Measurements from ENCODE around the gene AMT.

Gene AMT

DNA sequence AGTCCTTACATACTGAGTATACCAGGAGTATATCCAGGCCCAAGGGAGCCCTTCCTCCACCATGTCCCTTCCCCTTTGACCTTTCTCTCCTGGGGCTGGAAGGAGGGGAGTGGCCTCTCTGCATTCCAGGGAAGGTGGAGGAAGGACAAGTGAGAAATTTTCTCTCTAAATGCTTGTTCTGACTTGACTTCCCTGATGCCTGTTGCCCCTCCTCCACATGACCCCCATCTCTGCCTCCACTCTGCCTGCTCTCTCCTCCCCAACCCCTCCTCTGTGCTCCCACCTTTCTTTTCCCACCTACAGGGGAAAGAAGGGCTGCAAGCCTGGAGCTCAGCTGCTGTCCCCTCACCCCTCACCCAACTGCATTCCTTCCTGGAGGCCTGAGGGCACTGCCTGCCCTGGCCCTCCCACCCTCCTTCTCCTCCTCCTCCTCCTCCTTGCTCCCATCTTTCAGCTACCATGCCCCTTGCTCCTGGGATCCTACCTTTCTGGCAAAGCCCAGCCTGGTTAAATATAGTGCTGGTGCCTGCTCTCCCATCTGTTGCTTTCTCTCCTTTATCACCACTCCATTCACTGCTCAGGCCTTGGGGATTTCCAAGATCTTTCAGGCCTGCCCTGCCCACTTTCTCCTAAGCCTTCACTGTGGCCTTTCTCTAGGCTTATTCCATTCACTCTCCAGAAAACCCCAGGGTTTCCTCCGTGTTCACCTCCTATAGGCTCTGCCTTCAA, 39.3 kb upstream of the AMT start:
- H3K4me3 ChIP-seq (ENCODE audit: low read length in 2 of 2): no peak overlapping the region
- H2BK5ac ChIP-seq (ENCODE audit: low read length): peak overlapping the region; percentile 94
- no peaks in the 10 kb centered on the region for H3K79me1 ChIP-seq (ENCODE audit: low read depth, low read length)
- peak overlapping the region; percentile 22 for H3K4me2 ChIP-seq (ENCODE audit: insufficient read depth, low read length, poor library complexity, severe bottlenecking)
- H3K36me3 ChIP-seq (replicated peaks in 1 of 2; ENCODE audit: control insufficient read depth in 2 of 2, insufficient read depth in 2 of 2, low read length in 2 of 2): no peaks in the 10 kb centered on the region
- H3K27ac ChIP-seq (replicated peaks; ENCODE audit: low read length): peak overlapping the region; percentile 93
- no peak overlapping the region for H3K4ac ChIP-seq (ENCODE audit: low read length)
- H3K14ac ChIP-seq (ENCODE audit: low read length): no peak overlapping the region
- no CpG with 5 or more reads among the region's 1 CpG for WGBS, 2 donors (ENCODE audit: extremely low coverage in 2 of 2, insufficient read length in 2 of 2, insufficient replicate concordance in 1 of 2)
- H2AK5ac ChIP-seq (ENCODE audit: low read depth, low read length): peak overlapping the region; percentile 91
- H2BK12ac ChIP-seq (ENCODE audit: low read length): peak overlapping the region; percentile 97
- no peak overlapping the region for H3K9ac ChIP-seq (ENCODE audit: low read depth, low read length, poor library complexity)
- no peak overlapping the region for H2BK15ac ChIP-seq (ENCODE audit: low read length)
- no peak overlapping the region for H4K91ac ChIP-seq (ENCODE audit: low read depth, low read length, poor library complexity)
- H3K23ac ChIP-seq (ENCODE audit: low read depth, low read length, poor library complexity): no peak overlapping the region
- no peaks in the 10 kb centered on the region for H3K9me3 ChIP-seq (replicated peaks in 1 of 2; ENCODE audit: control insufficient read depth in 2 of 2, insufficient read depth in 1 of 2, low read depth in 1 of 2, low read length in 2 of 2)
- no peak overlapping the region for H4K8ac ChIP-seq (ENCODE audit: low read depth, low read length)
- H3K27me3 ChIP-seq (ENCODE audit: control insufficient read depth in 3 of 3, insufficient read depth in 3 of 3, low read depth in 1 of 3, low read length in 3 of 3): no peaks in the 10 kb centered on the region
- peak overlapping the region; percentile 84 for H2BK120ac ChIP-seq (ENCODE audit: low read depth, low read length)
- DNase-seq (ENCODE audit: low spot score): no peak
- peak overlapping the region; percentile 72 for H2AFZ ChIP-seq (ENCODE audit: low read length)
- H3K18ac ChIP-seq (ENCODE audit: low read length): peak overlapping the region; percentile 97
- peaks cover 37 to 39% of the 10 kb centered on the region in 2 donors for H3K4me1 ChIP-seq (ENCODE audit: control insufficient read depth in 2 of 2, insufficient read depth in 1 of 2, low read depth in 1 of 2, low read length in 2 of 2)

DNA sequence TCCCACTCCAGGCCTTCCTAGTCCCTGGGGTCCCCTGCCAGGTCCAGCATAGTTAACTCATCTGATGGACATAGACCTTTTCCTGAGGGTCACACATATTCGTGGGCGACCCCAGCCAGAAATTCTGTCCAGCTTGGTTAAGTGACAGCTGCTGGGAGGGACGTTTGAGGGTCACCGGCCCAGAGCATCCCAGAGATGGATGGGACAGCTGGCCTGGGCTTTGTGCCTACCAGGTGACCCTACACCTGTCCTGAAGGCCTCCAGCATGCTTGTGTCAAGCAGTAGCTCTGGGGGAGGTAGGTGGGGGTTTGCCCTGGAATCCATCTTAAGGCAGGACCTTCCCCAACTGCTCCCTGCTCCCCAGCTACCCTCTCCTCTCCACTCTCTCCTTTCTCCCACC, 38.7 kb upstream of the AMT start:
- Histone ChIP-seq H2BK12ac (ENCODE audit: low read length) (peak overlapping the region; percentile 97), H3K79me1 (ENCODE audit: low read depth, low read length) (no peaks in the 10 kb centered on the region), H3K4me3 (ENCODE audit: low read length in 2 of 2) (no peak overlapping the region), H3K36me3 (replicated peaks in 1 of 2; ENCODE audit: control insufficient read depth in 2 of 2, insufficient read depth in 2 of 2, low read length in 2 of 2) (no peaks in the 10 kb centered on the region), H3K14ac (ENCODE audit: low read length) (peak overlapping the region; percentile 42), H3K9me3 (replicated peaks in 1 of 2; ENCODE audit: control insufficient read depth in 2 of 2, insufficient read depth in 1 of 2, low read depth in 1 of 2, low read length in 2 of 2) (no peaks in the 10 kb centered on the region), H2AK5ac (ENCODE audit: low read depth, low read length) (peak overlapping the region; percentile 91), H2BK15ac (ENCODE audit: low read length) (peak overlapping the region; percentile 68), H3K23ac (ENCODE audit: low read depth, low read length, poor library complexity) (peak overlapping the region; percentile 12), H4K91ac (ENCODE audit: low read depth, low read length, poor library complexity) (peak overlapping the region; percentile 79), H3K27ac (replicated peaks; ENCODE audit: low read length) (peak overlapping the region; percentile 93), H3K18ac (ENCODE audit: low read length) (peak overlapping the region; percentile 97), H2BK5ac (ENCODE audit: low read length) (peak overlapping the region; percentile 94), H3K4me1 (ENCODE audit: control insufficient read depth in 2 of 2, insufficient read depth in 1 of 2, low read depth in 1 of 2, low read length in 2 of 2) (peaks cover 35 to 39% of the 10 kb centered on the region in 2 donors), H3K4me2 (ENCODE audit: insufficient read depth, low read length, poor library complexity, severe bottlenecking) (no peak overlapping the region), H3K27me3 (ENCODE audit: control insufficient read depth in 3 of 3, insufficient read depth in 3 of 3, low read depth in 1 of 3, low read length in 3 of 3) (no peaks in the 10 kb centered on the region), H4K8ac (ENCODE audit: low read depth, low read length) (peak overlapping the region; percentile 7), H2AFZ (ENCODE audit: low read length) (peak overlapping the region; percentile 72), H3K4ac (ENCODE audit: low read length) (peak overlapping the region; percentile 57), H2BK120ac (ENCODE audit: low read depth, low read length) (peak overlapping the region; percentile 84), H3K9ac (ENCODE audit: low read depth, low read length, poor library complexity) (no peak overlapping the region)
- no CpG with 5 or more reads among the region's 4 CpGs for WGBS, 2 donors (ENCODE audit: extremely low coverage in 2 of 2, insufficient read length in 2 of 2, insufficient replicate concordance in 1 of 2)
- DNase-seq (ENCODE audit: low spot score): no peak

GRCh38 chr3:49460188-49460890, 38.1 kb upstream of the AMT start:
- Histone ChIP-seq H3K4me2 (ENCODE audit: insufficient read depth, low read length, poor library complexity, severe bottlenecking) (no peak overlapping the region), H2AK5ac (ENCODE audit: low read depth, low read length) (peak overlapping the region; percentile 98), H3K4me3 (ENCODE audit: low read length in 2 of 2) (no peak overlapping the region), H3K4ac (ENCODE audit: low read length) (peak overlapping the region; percentile 46), H2BK120ac (ENCODE audit: low read depth, low read length) (peak overlapping the region; percentile 84), H3K4me1 (ENCODE audit: control insufficient read depth in 2 of 2, insufficient read depth in 1 of 2, low read depth in 1 of 2, low read length in 2 of 2) (peaks cover 32 to 34% of the 10 kb centered on the region in 2 donors), H3K14ac (ENCODE audit: low read length) (no peak overlapping the region), H2AFZ (ENCODE audit: low read length) (peak overlapping the region; percentile 72), H2BK12ac (ENCODE audit: low read length) (peak overlapping the region; percentile 91), H2BK15ac (ENCODE audit: low read length) (peak overlapping the region; percentile 99), H3K23ac (ENCODE audit: low read depth, low read length, poor library complexity) (no peak overlapping the region), H2BK5ac (ENCODE audit: low read length) (peak overlapping the region; percentile 94), H3K18ac (ENCODE audit: low read length) (peak overlapping the region; percentile 89), H3K36me3 (replicated peaks in 1 of 2; ENCODE audit: control insufficient read depth in 2 of 2, insufficient read depth in 2 of 2, low read length in 2 of 2) (no peaks in the 10 kb centered on the region), H3K79me1 (ENCODE audit: low read depth, low read length) (no peaks in the 10 kb centered on the region), H3K27ac (replicated peaks; ENCODE audit: low read length) (peak overlapping the region; percentile 93), H3K9me3 (replicated peaks in 1 of 2; ENCODE audit: control insufficient read depth in 2 of 2, insufficient read depth in 1 of 2, low read depth in 1 of 2, low read length in 2 of 2) (no peaks in the 10 kb centered on the region), H3K9ac (ENCODE audit: low read depth, low read length, poor library complexity) (no peak overlapping the region), H3K27me3 (ENCODE audit: control insufficient read depth in 3 of 3, insufficient read depth in 3 of 3, low read depth in 1 of 3, low read length in 3 of 3) (no peaks in the 10 kb centered on the region), H4K91ac (ENCODE audit: low read depth, low read length, poor library complexity) (peak overlapping the region; percentile 38), H4K8ac (ENCODE audit: low read depth, low read length) (peak overlapping the region; percentile 48)
- no CpG with 5 or more reads among the region's 2 CpGs for WGBS, 2 donors (ENCODE audit: extremely low coverage in 2 of 2, insufficient read length in 2 of 2, insufficient replicate concordance in 1 of 2)
- DNase-seq (ENCODE audit: low spot score): no peak

DNA sequence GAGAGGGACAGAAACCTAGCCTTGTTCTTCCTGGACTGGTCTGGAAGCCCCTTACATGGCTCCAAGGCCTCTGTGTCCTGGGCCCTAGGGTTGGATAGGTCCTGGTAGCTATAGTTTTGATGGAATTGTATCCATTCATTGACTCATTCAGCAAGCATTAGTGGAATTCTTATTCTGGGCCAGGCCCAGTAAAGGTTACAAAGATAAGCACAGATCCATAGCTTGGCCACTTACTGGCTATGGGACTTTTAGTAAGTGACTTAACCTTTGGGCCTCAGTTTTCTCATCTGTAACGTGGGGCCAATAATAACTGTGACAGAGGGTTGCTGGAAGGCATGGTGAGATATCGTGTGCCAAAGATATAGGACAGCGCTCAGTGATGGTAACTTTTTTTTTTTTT, 34.2 kb upstream of the AMT start:
- Histone ChIP-seq H2BK120ac (ENCODE audit: low read depth, low read length) (no peak overlapping the region), H3K4me2 (ENCODE audit: insufficient read depth, low read length, poor library complexity, severe bottlenecking) (no peak overlapping the region), H2AK5ac (ENCODE audit: low read depth, low read length) (no peak overlapping the region), H2BK12ac (ENCODE audit: low read length) (no peak overlapping the region), H3K27ac (replicated peaks; ENCODE audit: low read length) (no peak overlapping the region), H2AFZ (ENCODE audit: low read length) (no peak overlapping the region), H3K23ac (ENCODE audit: low read depth, low read length, poor library complexity) (no peak overlapping the region), H2BK5ac (ENCODE audit: low read length) (no peak overlapping the region), H3K4me3 (ENCODE audit: low read length in 2 of 2) (no peak overlapping the region), H3K14ac (ENCODE audit: low read length) (no peak overlapping the region), H3K27me3 (ENCODE audit: control insufficient read depth in 3 of 3, insufficient read depth in 3 of 3, low read depth in 1 of 3, low read length in 3 of 3) (no peaks in the 10 kb centered on the region), H3K36me3 (replicated peaks in 1 of 2; ENCODE audit: control insufficient read depth in 2 of 2, insufficient read depth in 2 of 2, low read length in 2 of 2) (no peaks in the 10 kb centered on the region), H3K18ac (ENCODE audit: low read length) (no peak overlapping the region), H3K9me3 (replicated peaks in 1 of 2; ENCODE audit: control insufficient read depth in 2 of 2, insufficient read depth in 1 of 2, low read depth in 1 of 2, low read length in 2 of 2) (no peaks in the 10 kb centered on the region), H3K79me1 (ENCODE audit: low read depth, low read length) (no peaks in the 10 kb centered on the region), H3K4me1 (ENCODE audit: control insufficient read depth in 2 of 2, insufficient read depth in 1 of 2, low read depth in 1 of 2, low read length in 2 of 2) (peaks cover 31% of the 10 kb centered on the region in 2 donors), H3K4ac (ENCODE audit: low read length) (no peak overlapping the region), H3K9ac (ENCODE audit: low read depth, low read length, poor library complexity) (no peak overlapping the region), H4K91ac (ENCODE audit: low read depth, low read length, poor library complexity) (no peak overlapping the region), H2BK15ac (ENCODE audit: low read length) (no peak overlapping the region), H4K8ac (ENCODE audit: low read depth, low read length) (no peak overlapping the region)
- no CpG with 5 or more reads among the region's 3 CpGs for WGBS, 2 donors (ENCODE audit: extremely low coverage in 2 of 2, insufficient read length in 2 of 2, insufficient replicate concordance in 1 of 2)
- DNase-seq (ENCODE audit: low spot score): no peak

Measured in neuronal stem cell (in vitro differentiated cells).